Hepatocyte (in vitro differentiated cells): ENCODE results near the gene ZNF473.
"Not testable (repeated sequence)": the region's sequence is repeated elsewhere in the genome, so short reads cannot be mapped to it uniquely, and the experiment has no call there.

ENCODE experiments used
- EZH2 ChIP-seq: fragments of 200-600 bp; sonication (generic); IDR thresholded peaks from 2 replicates; pipeline ENCODE4 v1.6.1; 2016; ENCODE audit warnings: antibody characterized with exemption, mild to moderate bottlenecking, borderline replicate concordance
- EZH2phosphoT487 ChIP-seq: fragments of 200-600 bp; sonication (generic); IDR thresholded peaks from one replicate; pipeline ENCODE4 v1.6.1; 2018; ENCODE audit warnings: antibody characterized with exemption, mild to moderate bottlenecking, low read depth, moderate library complexity; ENCODE audit not compliant: unreplicated experiment, severe bottlenecking
- TF ChIP-seq, protein P1 (sequence below): fragments of 200-600 bp; sonication (generic); IDR thresholded peaks from 2 replicates; pipeline ENCODE4 v1.5.1; 2016; ENCODE audit warnings: antibody characterized with exemption, mild to moderate bottlenecking; ENCODE audit not compliant: poor library complexity

DNA sequence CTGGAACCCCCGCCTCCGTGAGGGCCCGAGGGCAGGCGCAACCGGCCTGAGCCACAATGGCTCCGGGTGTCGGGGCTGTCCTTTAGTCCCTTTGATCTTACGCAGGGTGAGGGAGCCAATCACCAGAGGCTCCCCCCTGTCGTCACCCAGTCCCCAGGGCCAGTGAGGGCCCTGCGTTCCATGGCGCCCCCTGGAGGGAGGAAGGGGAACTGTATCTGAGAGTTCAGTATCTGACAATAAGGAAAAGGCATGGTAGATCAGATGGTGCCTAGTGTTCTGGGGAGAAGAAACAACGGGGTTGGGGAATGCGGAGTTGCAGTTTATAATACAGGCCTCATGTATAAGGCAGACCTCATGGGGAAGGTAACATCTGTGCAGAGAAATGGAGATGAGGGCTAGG is 75.1 kb downstream of the ZNF473 start:
- TF ChIP-seq, protein P1, sequence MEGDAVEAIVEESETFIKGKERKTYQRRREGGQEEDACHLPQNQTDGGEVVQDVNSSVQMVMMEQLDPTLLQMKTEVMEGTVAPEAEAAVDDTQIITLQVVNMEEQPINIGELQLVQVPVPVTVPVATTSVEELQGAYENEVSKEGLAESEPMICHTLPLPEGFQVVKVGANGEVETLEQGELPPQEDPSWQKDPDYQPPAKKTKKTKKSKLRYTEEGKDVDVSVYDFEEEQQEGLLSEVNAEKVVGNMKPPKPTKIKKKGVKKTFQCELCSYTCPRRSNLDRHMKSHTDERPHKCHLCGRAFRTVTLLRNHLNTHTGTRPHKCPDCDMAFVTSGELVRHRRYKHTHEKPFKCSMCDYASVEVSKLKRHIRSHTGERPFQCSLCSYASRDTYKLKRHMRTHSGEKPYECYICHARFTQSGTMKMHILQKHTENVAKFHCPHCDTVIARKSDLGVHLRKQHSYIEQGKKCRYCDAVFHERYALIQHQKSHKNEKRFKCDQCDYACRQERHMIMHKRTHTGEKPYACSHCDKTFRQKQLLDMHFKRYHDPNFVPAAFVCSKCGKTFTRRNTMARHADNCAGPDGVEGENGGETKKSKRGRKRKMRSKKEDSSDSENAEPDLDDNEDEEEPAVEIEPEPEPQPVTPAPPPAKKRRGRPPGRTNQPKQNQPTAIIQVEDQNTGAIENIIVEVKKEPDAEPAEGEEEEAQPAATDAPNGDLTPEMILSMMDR, result not testable (repeated sequence)
- TF ChIP-seq EZH2, EZH2phosphoT487: not testable (repeated sequence)
